Measurements from ENCODE around the gene LCMT2. TPM values are rescaled to one million over a fixed set of nuclear protein-coding genes. Genes with fewer than 3 reads are reported as not detected.

The LCMT2 gene
- total RNA-seq, 1 donor from 2014 or later = 1.2 TPM

DNA sequence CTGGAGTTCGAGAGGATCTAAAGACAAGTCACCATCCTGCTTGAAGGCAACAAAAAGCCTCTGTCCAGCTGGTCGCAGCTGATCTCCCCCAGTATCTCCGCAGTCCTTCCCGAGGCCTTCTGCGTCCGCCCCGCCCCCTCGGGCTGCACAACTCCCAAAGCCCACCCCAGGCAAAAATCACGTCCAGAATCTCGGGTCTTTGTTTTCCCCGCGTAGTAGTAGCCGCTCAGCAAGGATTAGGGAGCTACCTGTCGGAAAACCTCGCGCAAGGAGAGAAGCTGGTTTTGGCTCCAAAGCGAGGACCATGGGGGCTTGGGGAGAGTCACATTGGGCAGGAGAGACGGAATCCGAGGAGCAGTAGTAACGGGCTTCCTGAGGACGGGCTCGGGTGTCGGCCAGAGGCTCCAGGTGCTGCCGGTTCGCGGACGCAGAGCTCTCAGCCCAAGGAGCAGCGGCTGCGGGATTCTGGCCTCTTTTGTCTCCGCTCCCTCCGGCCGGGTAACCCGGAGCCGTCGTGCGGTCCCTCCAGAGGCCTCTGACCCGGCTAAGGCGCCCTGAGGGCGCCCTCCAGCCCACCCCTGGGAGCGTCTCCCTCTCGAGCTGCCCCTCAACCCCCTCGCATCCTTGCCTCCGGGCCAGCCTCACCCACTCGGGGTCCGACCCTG, 40.1 kb upstream of the LCMT2 start:
- H3K4me3 ChIP-seq = peak overlapping the region; percentile 83 to 92
- H3K4me1 ChIP-seq = peaks cover 0 to 11% of the 10 kb centered on the region in 2 donors
- DNase-seq (ENCODE audit: low spot score in 2 of 2) = peak in 1 of 2 donors; percentile 63
- intact Hi-C loops (cut with DNase I) = loop anchor here (2.0 kb wide), 1 partner anchor 40 kb away; the partner anchor contains the start of gene LCMT2
- TF ChIP-seq, protein P1, sequence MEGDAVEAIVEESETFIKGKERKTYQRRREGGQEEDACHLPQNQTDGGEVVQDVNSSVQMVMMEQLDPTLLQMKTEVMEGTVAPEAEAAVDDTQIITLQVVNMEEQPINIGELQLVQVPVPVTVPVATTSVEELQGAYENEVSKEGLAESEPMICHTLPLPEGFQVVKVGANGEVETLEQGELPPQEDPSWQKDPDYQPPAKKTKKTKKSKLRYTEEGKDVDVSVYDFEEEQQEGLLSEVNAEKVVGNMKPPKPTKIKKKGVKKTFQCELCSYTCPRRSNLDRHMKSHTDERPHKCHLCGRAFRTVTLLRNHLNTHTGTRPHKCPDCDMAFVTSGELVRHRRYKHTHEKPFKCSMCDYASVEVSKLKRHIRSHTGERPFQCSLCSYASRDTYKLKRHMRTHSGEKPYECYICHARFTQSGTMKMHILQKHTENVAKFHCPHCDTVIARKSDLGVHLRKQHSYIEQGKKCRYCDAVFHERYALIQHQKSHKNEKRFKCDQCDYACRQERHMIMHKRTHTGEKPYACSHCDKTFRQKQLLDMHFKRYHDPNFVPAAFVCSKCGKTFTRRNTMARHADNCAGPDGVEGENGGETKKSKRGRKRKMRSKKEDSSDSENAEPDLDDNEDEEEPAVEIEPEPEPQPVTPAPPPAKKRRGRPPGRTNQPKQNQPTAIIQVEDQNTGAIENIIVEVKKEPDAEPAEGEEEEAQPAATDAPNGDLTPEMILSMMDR (IDR thresholded peaks at IDR 0.05) = no peak
- H3K9me3 ChIP-seq = no peaks in the 10 kb centered on the region
- peak overlapping the region; percentile 44 to 62 for H3K27ac ChIP-seq
- no peaks in the 10 kb centered on the region for H3K27me3 ChIP-seq
- H3K36me3 ChIP-seq = peaks cover 17 to 19% of the 10 kb centered on the region in 2 donors

DNA sequence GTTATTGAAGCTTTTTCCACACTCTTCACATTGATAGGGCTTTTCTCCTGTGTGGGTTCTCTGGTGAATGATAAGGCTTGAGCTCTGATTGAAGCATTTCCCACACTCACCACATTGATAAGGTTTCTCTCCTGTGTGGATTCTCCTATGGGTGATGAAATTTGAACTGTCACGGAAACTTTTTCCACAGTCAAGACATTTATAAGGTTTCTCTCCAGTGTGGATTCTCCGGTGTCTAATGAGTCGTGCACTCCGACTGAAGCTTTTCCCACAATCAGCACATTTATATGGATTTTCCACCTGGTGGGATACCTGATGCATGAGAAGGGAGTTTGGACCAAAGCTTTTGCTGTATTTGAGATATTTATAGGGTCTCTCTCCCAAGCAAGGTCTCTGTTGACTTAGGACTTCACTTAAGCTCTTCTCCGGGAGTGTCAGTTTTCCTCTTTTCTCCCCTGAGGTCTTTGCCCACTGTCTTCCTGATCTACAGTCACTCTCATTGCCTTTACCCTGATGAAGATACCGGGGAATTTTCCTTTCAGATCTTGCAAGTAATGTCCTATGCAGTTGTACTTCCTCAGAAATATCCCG, 31.0 kb upstream of the LCMT2 start:
- H3K27me3 ChIP-seq = no peaks in the 10 kb centered on the region
- intact Hi-C loops (cut with DNase I) = no loop called here
- TF ChIP-seq, protein P1 (IDR thresholded peaks at IDR 0.05) = no peak
- H3K9me3 ChIP-seq = peaks cover 38 to 51% of the 10 kb centered on the region in 2 donors
- DNase-seq (ENCODE audit: low spot score in 2 of 2) = no peak
- H3K4me1 ChIP-seq = no peaks in the 10 kb centered on the region
- no peak overlapping the region for H3K4me3 ChIP-seq
- H3K36me3 ChIP-seq = peaks cover 65 to 89% of the 10 kb centered on the region in 2 donors
- H3K27ac ChIP-seq = no peak overlapping the region

DNA sequence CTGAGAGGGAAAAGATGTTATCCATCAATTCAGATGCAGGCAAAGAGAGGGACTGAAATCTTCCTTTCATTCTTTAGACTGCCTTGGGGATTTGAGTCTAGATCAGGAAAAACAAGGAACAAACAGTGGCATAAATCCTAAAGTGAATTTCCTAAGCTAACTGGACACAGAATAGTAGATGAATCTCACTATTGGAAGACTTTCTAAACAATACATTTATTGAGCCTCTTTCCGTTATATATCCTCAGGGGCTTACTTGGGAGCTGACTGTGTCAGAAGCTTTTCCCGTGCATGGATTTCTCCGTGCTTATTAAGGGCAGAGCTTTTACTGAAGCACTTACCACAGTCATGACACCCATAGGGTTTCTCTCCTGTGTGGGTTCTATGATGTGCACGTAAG, 30.4 kb upstream of the LCMT2 start:
- no peak for DNase-seq (ENCODE audit: low spot score in 2 of 2)
- Histone ChIP-seq H3K27ac (no peak overlapping the region), H3K4me3 (no peak overlapping the region), H3K9me3 (peaks cover 38 to 51% of the 10 kb centered on the region in 2 donors), H3K4me1 (no peaks in the 10 kb centered on the region), H3K36me3 (peaks cover 59 to 83% of the 10 kb centered on the region in 2 donors), H3K27me3 (no peaks in the 10 kb centered on the region)
- TF ChIP-seq, protein P1 (IDR thresholded peaks at IDR 0.05) = no peak
- intact Hi-C loops (cut with DNase I) = no loop called here

DNA sequence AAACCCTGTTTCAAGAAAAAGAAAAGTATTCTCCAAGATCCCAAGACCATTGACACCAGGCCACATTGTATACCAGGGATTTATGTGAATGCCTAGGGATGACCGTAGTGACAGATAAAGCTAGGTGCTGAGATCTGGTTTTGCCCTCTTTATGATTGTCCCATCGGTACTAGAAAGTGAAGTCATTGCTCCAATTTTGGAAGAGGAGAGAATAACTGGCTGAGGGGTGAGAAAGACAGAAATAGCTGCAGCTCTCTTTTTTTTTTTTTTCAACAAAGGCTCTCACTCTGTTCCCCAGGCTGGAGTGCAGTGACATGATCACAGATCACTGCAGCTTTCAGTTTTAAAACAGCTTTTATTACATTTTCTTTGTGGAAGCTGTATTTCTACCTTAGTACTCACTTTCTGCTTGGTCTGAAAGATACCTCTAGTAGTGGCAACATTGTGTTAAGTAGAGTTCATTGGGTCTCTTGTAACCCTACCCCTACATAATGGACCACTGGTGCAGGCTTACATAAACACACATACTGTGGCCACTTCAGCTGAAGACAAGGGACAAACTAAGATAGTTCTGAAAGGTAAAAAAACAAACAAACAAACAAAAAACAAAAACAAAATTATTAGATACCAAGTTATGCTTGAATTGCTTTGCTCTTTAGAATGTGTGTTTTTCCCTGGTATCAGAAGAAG, 22.5 kb upstream of the LCMT2 start:
- Histone ChIP-seq H3K27ac (peak overlapping the region; percentile 2 to 9), H3K9me3 (no peaks in the 10 kb centered on the region), H3K4me3 (no peak overlapping the region), H3K36me3 (peaks cover 4 to 12% of the 10 kb centered on the region in 2 donors), H3K4me1 (no peaks in the 10 kb centered on the region), H3K27me3 (no peaks in the 10 kb centered on the region)
- DNase-seq (ENCODE audit: low spot score in 2 of 2) = no peak
- intact Hi-C loops (cut with DNase I) = no loop called here
- TF ChIP-seq, protein P1 (IDR thresholded peaks at IDR 0.05) = no peak

DNA sequence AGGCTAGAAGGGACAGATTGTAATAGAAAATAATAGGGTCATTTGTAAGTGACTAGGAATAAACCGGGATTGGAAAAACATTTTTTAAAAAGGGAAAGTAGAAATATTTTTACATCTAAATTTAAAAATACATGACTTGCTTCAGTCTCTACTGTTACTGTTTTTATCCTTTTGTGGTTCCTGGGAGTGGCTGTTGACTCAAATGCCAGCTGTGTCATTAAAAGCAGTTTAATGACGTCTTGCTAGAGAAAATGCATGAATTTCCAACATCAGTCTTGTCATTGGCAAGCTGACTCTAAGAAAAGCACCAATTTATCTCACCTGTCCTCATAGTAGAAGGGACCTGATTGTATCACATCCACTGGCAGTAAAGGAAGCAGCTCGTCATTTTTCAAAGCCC, 16.7 kb upstream of the LCMT2 start:
- H3K27me3 ChIP-seq = no peaks in the 10 kb centered on the region
- intact Hi-C loops (cut with DNase I) = no loop called here
- H3K9me3 ChIP-seq = no peaks in the 10 kb centered on the region
- TF ChIP-seq, protein P1 (IDR thresholded peaks at IDR 0.05) = no peak
- no peaks in the 10 kb centered on the region for H3K4me1 ChIP-seq
- no peak for DNase-seq (ENCODE audit: low spot score in 2 of 2)
- no peak overlapping the region for H3K27ac ChIP-seq
- H3K4me3 ChIP-seq = no peak overlapping the region
- peaks cover 9 to 10% of the 10 kb centered on the region in 2 donors for H3K36me3 ChIP-seq
